HG03469 (cell line): ENCODE data around the gene PTGDS.

Source experiments
- ATAC-seq: cut with Tn5 transposase; IDR thresholded peaks from one replicate; pipeline ENCODE4 v1.9.1; 2021; ENCODE audit warnings: mild to moderate bottlenecking, moderate library complexity, moderate number of reproducible peaks; ENCODE audit not compliant: unreplicated experiment

Gene PTGDS

GRCh38 chr9:137007108-137007815, 30.0 kb downstream of the PTGDS start:
- ATAC-seq, result no peak

DNA sequence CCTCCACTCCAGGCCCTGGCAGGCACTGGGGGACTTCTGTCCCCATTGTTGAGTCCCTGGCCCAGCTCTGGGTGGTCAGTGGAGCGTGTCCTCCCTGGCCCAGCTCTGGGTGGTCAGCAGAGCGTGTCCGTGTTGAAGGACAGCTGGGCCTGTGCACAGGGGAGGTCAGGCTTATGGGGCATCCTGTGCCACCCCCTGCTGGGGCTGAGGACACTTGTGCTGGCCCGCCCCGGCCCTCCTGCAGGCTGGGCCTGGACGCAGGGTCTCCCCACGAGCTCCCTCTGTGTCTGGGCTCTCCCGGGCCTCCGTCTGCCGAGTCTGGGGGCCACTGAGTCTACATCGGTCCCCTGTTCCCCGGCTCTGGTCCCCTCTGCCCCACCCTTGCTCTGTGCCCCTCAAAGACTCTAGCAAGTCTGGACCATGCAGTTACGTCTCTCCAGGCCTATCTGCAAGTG, 30.5 kb downstream of the PTGDS start:
- ATAC-seq, result no peak

DNA sequence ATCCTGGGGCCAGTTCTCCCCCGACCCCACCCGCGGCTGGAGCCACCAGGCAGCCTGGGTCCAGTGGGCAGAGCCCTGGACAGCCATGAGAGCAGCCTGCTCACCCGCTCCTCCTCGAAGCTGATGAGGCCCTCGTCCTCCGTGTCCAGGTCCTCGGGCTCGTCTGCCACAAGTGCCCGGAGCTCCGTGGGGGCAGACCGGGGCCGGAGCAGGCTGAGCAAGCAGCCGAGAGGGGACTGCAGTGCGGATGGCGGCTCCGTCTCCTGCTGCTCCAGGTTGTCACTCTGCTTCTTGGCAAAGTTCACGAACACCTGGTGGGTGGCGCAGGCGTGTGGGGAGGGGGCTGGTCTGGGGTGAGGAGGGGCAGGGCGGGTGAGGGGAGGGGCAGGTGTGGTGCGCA, 31.0 kb downstream of the PTGDS start:
- ATAC-seq, result no peak

DNA sequence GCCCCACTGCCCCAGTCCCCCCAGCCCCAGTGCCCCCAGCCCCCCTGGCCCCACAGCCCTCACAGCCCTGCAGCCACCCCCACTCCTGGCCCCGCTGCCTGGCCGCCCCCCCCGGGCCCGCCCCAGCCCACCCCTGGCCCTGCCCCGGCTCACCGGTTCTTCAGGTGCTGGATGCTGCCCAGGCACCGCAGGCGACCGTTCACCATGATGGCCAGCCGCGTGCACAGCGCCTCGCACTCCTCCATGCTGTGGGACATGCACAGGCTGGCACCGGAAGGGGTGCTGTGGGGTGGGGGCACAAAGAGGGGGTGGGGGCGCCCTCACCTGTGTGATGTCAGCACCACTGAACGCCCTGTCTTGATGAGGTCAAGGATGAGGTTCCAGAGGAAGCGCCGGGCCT, 31.9 kb downstream of the PTGDS start:
- no peak for ATAC-seq

DNA sequence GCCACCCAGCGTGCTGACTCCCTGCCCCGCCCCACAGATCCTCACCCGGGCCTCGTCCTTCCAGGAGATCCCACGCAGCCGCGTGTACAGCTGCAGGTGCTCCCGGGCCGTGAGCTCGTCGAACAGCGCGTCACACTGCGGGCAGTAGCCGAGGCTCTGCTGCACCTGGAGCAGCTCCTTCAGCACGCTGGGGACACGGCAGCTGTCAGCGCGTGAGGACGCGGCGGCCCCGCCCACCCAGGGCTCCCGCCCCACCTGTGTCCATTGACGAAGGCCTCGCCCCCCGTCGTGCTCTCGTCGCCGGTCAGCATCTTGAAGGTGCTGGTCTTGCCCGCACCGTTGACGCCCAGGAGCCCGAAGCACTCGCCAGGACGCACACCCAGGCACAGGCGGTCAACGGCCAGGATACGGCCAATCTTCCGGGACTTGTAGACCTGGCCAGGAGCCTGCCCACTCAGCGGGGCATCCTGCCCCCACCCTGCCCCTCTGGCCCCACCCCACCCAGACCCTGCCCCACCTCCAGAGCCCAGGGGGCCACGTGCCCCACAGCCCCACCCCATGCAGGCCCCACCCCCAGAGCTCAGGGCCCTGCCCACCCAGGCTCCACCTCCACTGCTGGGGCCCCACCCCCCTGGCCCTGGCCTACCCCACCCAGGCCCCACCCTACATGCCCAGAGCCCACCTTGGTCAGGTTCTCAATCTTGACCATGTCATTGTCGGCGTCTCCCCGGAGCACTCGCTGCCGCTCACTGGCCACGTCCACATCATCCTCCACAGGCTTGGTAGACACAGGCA, 32.8 kb downstream of the PTGDS start:
- ATAC-seq, result no peak

DNA sequence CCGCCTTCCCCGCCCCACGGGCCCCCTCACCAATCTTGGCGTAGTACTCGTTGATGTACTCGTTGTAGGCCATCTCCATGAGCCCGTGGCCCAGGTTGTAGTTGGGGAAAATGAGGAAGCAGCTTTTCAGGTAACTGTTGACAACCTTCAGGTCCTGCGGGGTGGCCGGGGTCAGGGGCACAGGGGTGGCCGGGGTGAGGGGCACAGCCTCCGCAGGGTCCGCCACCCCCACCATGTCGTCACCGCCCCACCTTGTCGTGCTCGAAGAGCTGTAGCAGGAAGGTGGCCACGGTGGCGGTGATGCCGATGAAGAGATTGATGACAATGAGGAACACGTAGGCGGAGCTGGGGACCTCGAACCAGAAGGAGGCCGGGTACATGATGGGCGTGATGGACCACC, 33.9 kb downstream of the PTGDS start:
- ATAC-seq, result no peak

GRCh38 chr9:137011907-137012675, 34.8 kb downstream of the PTGDS start:
- no peak for ATAC-seq

GRCh38 chr9:137012694-137013570, 35.6 kb downstream of the PTGDS start:
- no peak for ATAC-seq

DNA sequence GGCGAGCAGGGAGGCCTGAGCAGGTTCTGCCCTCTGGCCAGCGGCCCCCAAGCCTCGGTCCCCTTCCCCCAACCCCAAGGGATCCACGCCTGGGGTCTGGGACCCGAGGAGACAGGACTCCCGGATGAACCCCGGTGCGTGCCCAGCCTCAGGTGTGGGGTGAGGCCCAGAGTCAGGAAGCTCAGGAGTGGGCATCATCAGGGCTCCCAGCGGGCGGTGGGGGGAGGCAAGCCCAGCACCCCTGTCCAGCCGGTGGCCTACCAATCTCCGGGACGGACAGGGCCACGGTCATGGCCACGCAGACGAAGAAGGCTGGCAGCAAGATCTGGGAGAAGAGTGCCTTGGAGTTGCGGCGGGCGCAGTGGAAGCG, 36.3 kb downstream of the PTGDS start:
- ATAC-seq, result no peak

- no peak for ATAC-seq
Observed at GRCh38 chr9:137014166-137014565, 36.9 kb downstream of the PTGDS start.

DNA sequence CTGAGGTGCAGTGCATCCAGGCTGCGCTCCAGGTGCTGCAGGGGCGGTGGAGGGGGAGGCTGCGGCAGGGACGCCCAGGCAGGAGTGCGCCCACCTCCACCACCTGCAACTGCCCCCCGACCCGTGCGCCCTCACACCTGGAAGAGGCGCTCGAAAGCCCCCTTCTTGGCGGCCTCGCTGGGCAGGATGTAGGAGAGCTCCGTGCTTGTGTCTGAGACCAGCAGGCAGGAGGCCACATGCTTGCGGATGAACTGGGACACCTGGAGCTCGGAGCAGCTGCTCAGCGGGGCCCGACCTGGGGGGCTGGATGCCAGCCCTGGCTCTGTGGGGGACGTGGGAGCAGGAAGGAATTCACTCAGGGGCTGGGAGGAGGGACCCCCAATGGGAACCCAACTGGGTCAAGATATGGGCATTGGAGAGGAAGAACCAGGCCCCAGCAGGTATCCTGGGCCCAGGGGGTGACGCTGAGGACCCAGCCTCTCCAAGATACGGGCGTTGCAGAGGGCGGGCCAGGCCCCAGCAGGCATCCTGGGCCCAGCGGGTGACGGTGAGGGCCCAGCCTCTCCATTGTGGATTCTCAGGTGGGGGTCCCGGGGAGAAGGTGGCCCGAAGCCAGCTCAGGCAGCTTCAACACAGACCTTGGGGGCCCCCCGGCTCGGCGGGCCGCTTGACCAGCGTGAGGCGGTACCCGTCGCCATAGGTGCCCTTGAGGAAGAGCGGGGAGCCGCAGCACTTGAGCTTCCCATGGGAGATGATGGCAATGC, 37.7 kb downstream of the PTGDS start:
- ATAC-seq, result no peak

- ATAC-seq, result no peak
Observed at GRCh38 chr9:137015540-137015930, 38.2 kb downstream of the PTGDS start.

GRCh38 chr9:137015976-137016375, 38.7 kb downstream of the PTGDS start:
- ATAC-seq, result no peak

DNA sequence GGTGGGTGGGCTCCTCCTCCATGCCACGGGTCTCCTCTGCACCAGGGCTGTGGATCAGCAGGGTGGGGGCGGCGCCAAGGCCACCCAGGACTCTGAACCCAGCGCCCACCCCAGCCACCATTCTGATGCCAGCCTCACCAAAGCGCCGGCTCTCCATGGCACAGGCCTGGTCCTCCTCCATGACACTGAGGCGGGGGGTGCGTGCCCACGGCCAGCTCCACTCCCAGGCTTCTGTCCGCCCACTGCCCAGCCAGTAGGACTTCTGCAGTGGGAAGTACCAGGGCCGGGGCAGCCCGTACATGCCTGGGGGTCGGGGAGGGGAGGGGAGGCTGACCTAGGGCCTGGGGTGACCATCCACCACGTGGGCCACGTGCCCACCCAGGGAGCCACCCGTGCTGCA, 39.1 kb downstream of the PTGDS start:
- no peak for ATAC-seq

DNA sequence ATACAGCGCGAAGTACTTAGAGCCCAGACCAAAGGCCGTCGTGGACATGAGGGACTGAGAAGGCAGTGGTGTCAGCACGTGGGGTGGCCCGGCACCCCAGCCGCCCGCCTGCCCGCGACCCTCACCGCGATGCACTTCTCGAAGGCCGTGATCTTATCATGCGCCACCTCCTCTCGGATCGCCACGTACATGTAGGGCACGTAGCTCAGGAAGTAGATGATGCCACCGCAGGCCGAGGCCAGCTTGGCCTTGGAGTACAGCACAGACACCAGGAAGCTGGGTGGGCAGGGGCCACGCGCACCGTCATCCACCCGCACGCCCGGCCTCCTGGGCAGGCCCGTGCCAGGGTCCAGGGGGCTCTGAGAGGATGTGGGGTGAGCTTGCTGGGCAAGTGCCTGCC, 39.8 kb downstream of the PTGDS start:
- ATAC-seq, result no peak

DNA sequence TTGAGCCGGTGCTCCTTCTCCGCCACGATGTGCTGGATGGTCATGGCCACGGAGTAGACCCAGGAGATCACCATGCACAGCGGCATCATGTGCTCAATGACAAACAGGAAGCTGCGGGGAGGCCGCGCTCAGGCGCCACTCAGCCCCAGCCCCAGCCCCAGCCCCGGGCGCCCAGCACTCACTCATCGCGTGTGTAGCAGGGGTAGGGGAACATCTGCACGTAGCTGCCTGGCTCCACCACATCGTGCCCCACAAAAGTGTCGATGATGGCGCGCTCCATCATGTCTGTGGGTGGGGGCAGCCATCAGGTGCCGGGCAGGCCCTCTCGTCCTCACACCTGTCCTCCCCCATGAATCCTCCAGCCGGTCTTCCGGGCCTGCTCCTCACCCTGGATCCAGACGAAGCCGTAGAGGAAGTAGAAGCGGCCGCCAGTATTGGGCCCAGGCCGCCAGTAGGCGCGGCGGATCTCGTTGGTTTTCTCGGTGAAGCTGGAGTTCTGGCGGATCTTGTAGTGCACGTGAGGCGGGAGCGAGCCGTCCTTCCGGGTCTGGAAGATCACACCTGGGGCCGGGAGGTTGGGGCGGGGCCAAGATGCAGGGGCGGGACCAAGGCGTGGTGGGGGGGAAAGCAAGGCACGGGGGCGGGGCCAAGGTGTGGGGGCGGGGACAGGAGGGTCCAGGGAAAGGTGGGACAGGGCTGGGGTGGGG, 40.6 kb downstream of the PTGDS start:
- ATAC-seq, result no peak

GRCh38 chr9:137018761-137019559, 41.7 kb downstream of the PTGDS start:
- no peak for ATAC-seq

GRCh38 chr9:137019891-137020683, 42.8 kb downstream of the PTGDS start:
- ATAC-seq, result no peak
